ENCODE data around the gene TMCC3.
A peak's percentile ranks its signal among the peaks of the same experiment; 100 is the strongest.

The TMCC3 gene

DNA sequence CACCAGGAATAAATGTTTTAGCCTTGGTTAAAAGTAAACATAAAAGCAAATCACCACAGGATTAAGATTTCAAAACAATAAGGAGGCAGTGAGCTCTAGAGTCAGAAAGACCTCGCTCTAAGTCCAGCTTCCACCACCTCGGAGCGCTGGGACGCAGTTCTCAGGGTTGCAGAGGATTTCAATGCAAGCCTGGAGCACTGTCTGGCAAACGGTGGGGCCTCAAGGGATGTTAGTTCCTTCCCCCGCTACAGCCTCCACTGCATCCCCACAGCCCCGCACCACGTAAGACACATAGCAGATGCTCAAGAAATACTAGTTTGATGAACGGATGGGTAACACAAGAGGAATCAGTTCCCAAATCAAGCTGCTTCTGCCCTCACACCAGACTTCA lies 39.3 kb upstream of the TMCC3 start:
- no peak for DNase-seq (ENCODE audit: low spot score)
- TF ChIP-seq, protein P1, sequence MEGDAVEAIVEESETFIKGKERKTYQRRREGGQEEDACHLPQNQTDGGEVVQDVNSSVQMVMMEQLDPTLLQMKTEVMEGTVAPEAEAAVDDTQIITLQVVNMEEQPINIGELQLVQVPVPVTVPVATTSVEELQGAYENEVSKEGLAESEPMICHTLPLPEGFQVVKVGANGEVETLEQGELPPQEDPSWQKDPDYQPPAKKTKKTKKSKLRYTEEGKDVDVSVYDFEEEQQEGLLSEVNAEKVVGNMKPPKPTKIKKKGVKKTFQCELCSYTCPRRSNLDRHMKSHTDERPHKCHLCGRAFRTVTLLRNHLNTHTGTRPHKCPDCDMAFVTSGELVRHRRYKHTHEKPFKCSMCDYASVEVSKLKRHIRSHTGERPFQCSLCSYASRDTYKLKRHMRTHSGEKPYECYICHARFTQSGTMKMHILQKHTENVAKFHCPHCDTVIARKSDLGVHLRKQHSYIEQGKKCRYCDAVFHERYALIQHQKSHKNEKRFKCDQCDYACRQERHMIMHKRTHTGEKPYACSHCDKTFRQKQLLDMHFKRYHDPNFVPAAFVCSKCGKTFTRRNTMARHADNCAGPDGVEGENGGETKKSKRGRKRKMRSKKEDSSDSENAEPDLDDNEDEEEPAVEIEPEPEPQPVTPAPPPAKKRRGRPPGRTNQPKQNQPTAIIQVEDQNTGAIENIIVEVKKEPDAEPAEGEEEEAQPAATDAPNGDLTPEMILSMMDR (IDR thresholded peaks at IDR 0.05; ENCODE audit: extremely low read depth, missing control alignments), result no peak

DNA sequence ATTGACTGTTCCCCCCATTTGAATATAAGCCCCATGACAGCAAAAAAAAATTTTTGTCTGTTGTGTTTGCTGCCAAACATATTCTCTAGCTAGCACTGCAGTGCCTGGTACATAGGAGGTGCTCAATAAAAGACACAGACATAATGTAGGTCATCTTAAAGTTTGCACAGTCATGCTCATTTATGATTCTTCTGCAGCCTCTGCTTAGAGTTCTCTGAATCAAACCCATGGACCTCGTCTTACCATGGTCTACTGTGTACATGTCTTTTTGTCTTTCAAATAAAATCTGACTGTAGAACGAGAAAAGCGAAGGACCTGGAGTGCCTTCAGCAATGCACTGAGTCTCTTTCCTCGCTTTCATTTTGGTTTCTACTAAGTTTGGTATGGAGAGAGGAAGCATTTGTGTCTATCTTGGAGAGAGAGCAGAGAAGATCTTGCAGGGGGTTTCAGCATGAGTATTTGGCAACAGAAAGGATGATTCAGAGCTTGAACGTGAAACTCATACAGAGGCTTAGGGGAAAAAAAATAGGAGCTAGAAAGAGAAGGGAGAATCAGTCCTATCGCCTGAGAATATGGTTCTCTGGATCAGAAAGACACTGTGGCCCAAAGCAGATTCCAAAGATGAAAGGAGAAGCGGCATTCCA lies 38.8 kb upstream of the TMCC3 start:
- DNase-seq (ENCODE audit: low spot score), result peak; percentile 21
- TF ChIP-seq, protein P1 (IDR thresholded peaks at IDR 0.05; ENCODE audit: extremely low read depth, missing control alignments), result no peak

DNA sequence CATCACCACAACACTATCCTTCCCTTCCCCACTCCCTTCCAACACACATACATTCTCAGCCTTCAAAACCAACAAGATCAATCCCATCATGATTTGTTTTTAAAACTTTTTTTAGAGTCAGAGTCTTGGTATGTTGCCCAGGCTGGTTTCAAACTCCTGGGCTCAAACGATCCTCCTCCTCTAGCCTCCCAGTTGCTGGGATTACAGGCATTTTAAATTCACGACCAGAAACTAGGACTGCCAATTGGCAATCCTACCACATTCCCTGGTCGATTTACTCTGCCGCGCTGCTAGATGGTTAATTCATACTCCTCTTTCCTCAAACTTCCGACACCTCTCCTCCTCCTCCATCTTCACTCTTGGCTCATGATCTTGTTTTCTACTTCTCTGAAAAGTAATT lies 37.5 kb upstream of the TMCC3 start:
- DNase-seq (ENCODE audit: low spot score), result no peak
- TF ChIP-seq, protein P1 (IDR thresholded peaks at IDR 0.05; ENCODE audit: extremely low read depth, missing control alignments), result no peak

DNA sequence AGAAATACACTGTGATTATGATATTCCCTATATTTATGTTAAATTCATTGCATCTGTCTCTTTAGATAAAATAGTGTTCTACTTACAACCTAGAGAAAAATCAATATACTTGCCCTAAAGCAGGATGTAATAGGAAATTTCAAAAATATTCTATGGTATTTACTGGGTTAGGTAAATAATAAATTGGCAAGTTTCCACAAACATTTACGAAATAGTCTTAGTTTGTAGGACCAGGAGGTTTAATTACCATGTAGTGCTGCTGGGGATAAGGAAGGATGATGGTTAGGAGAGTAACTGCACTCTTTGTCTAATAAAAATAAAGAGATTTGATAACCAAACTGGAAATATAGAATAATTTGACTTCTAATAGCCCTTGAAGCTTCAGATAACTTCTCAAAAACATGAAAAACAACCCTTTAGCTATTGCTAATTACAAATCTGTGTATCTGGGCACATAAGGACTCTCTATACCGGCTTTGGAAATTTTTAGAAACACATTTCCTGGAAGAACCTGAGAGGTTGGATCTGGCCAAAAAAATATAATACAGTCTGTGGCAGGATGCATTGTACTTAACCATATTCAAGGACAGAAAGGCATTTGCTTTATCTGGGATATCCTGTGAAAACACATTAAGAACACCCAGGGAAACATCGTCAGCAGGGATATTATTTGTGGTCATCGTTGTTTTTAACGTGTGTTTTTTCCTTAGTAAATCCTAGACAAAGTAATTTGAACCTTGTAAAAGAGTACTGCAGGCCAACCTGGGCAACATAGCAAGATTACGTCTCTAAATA lies 36.7 kb upstream of the TMCC3 start:
- no peak for DNase-seq (ENCODE audit: low spot score)
- TF ChIP-seq, protein P1 (IDR thresholded peaks at IDR 0.05; ENCODE audit: extremely low read depth, missing control alignments), result no peak

DNA sequence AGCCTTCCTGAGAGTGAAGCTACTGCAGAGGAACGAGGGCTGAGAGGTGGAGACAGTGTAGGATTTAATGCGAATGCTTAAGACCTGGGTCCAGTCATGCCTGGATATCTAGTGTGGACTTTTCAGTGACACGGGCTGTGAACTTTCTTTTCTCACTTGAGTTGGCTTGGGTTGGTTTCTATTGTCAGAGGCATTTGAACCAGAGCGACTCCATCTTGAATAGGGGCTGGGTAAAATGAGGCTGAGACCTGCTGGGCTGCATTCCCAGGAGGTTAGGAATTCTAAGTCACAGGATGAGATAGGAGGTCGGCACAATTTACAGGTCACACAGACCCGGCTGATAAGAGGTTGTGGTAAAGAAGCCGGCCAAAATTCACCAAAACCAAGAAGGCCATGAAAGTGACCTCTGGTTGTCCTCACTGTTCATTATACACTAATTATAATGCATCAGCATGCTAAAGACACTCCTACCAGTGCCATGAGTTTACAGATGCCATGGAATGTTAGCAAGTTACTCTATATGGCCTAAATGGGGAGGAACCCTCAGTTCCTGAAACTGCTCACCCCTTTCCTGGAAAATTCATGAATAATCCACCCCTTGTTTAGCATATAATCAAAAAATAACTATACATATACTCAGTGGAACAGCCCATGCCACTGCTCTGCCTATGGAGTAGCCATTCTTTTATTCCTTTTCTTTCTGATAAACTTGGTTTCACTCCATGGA lies 34.2 kb upstream of the TMCC3 start:
- no peak for DNase-seq (ENCODE audit: low spot score)

DNA sequence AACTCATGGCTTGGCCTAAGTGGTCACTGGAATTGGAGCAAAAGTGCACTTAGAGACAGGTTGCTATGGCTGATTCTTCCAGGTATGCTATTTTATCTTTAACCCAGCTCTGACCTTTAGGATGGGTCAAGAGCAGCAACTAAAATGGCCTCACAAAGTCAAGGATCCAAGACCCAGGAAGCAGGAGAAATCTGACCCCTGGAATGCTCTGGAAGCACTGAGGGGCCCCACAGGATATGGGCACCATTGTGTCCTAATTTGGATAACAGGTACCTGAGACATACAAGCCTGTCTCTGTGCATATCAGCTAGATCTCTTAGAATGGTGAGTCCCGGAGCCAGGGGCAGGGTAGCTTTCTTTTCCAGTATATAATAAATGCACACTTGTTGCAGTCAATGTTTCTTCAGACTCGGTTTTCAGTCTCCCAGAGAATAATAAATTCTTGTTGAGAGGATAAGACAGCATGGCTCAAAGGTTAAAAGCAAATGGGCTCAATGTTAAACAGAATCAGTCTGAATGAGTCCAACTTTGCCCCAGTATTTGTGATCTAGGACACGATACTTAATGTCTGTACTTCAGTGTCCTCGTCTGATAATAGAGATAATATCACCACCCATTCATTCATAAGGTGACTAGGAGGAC lies 29.3 kb upstream of the TMCC3 start:
- DNase-seq (ENCODE audit: low spot score), result no peak

More for the DNA sequence above, 34.2 kb upstream of the TMCC3 start:
- TF ChIP-seq, protein P1 (IDR thresholded peaks at IDR 0.05; ENCODE audit: extremely low read depth, missing control alignments), result no peak

More for the DNA sequence above, 29.3 kb upstream of the TMCC3 start:
- TF ChIP-seq, protein P1 (IDR thresholded peaks at IDR 0.05; ENCODE audit: extremely low read depth, missing control alignments), result no peak

Measured in GM20000 (cell line).